Measurements from ENCODE around the gene GNB5. TPM values are rescaled to one million over a fixed set of nuclear protein-coding genes. Genes with fewer than 3 reads are reported as not detected.
"Not testable (repeated sequence)": the region's sequence is repeated elsewhere in the genome, so short reads cannot be mapped to it uniquely, and the experiment has no call there.

Gene GNB5
- total RNA-seq, 1 donor from 2014 or later = 13.8 TPM

GRCh38 chr15:52093539-52094510 lies 97.4 kb downstream of the GNB5 start:
- peak; percentile 79 for DNase-seq

GRCh38 chr15:52093167-52093538 lies 98.0 kb downstream of the GNB5 start:
- no peak for DNase-seq

- no peak for DNase-seq
These were observed 101.0 kb downstream of the GNB5 start for GRCh38 chr15:52090193-52090592.

- no peak for DNase-seq
These were observed 105.0 kb downstream of the GNB5 start for GRCh38 chr15:52086011-52086786.

- DNase-seq = no peak
These were observed 105.9 kb downstream of the GNB5 start for GRCh38 chr15:52085299-52085698.

- no peak for DNase-seq
These were observed 107.6 kb downstream of the GNB5 start for GRCh38 chr15:52083603-52084002.

GRCh38 chr15:52083037-52083359 lies 108.2 kb downstream of the GNB5 start:
- DNase-seq = not testable (repeated sequence)

- no peak for DNase-seq
These were observed 108.8 kb downstream of the GNB5 start for GRCh38 chr15:52082197-52083036.

GRCh38 chr15:52080706-52081392 lies 110.3 kb downstream of the GNB5 start:
- DNase-seq = no peak

GRCh38 chr15:52080031-52080430 lies 111.2 kb downstream of the GNB5 start:
- no peak for DNase-seq

- peak; percentile 81 for DNase-seq
These were observed 112.1 kb downstream of the GNB5 start for GRCh38 chr15:52078876-52079700.

GRCh38 chr15:52078197-52078875 lies 112.9 kb downstream of the GNB5 start:
- DNase-seq = no peak

GRCh38 chr15:52076889-52077781 lies 114.1 kb downstream of the GNB5 start:
- no peak for DNase-seq

GRCh38 chr15:52071570-52071969 lies 119.6 kb downstream of the GNB5 start:
- DNase-seq = no peak

GRCh38 chr15:52069559-52069958 lies 121.6 kb downstream of the GNB5 start:
- no peak for DNase-seq

- DNase-seq = no peak
These were observed 123.1 kb downstream of the GNB5 start for GRCh38 chr15:52068004-52068615.

- no peak for DNase-seq
These were observed 123.7 kb downstream of the GNB5 start for GRCh38 chr15:52067545-52067926.

- DNase-seq = no peak
These were observed 124.2 kb downstream of the GNB5 start for GRCh38 chr15:52066842-52067544.

Data from tongue (tissue), 2 donors.